A549 (cell line): ENCODE data around the gene NECTIN4. TPM values are rescaled to one million over a fixed set of nuclear protein-coding genes. Genes with fewer than 3 reads are reported as not detected.
A peak's percentile ranks its signal among the peaks of the same experiment; 100 is the strongest.

Experiments used
- ATAC-seq, 2 experiments: fragments of 200-7000 bp in 1 of 2; fragments of >200 bp in 1 of 2; cut with Nextera tagmentation in 1 of 2; cut with Tn5 transposase in 1 of 2; 3 replicates each; pipeline versions ENCODE4 v1.8.0 to v1.9.1; 2018 to 2020; ENCODE audit warnings: mild to moderate bottlenecking in 1 of 2, moderate library complexity in 1 of 2
- CTCF ChIA-PET: fragments of 300-600 bp; sonication (Branson Sonifier 250); formaldehyde crosslinking; extraction: SDS; loops from one replicate; lab custom pipeline; 2021; ENCODE audit warnings: antibody characterized with exemption, inconsistent platforms; lab: Yijun Ruan, JAX
- POLR2A ChIA-PET: fragments of 350-600 bp; formaldehyde crosslinking; extraction: SDS; loops from one replicate; lab custom pipeline; 2021; ENCODE audit warnings: antibody characterized with exemption, inconsistent platforms; lab: Yijun Ruan, JAX
- DNase-seq, 2 experiments: peaks; one replicate each; pipeline versions ENCODE4 v3.0.0 to v3.0.0-alpha.2; 2011 to 2016; ENCODE audit warnings: low read depth in 1 of 2, low spot score in 1 of 2
- FAIRE-seq: peaks from 2 replicates; lab custom pipeline; 2011; peaks lifted over from hg19 to GRCh38; lab: Jason Lieb, UNC
- H3K27ac ChIP-seq, 2 experiments: fragments of >200 bp; sonication (Bioruptor Twin); formaldehyde crosslinking; 3 replicates each; pipeline ENCODE4 v1.5.1; 2016 to 2017
- H3K4me1 ChIP-seq: fragments of >200 bp; sonication (Bioruptor Twin); formaldehyde crosslinking; 3 replicates; pipeline ENCODE4 v1.6.1; 2016
- H3K4me2 ChIP-seq: fragments of >200 bp; sonication (Bioruptor Twin); formaldehyde crosslinking; 3 replicates; pipeline ENCODE4 v1.6.1; 2016
- H3K4me3 ChIP-seq: fragments of >200 bp; sonication (Bioruptor Twin); formaldehyde crosslinking; 3 replicates; pipeline ENCODE4 v1.5.1; 2016
- H3K9me3 ChIP-seq: fragments of >200 bp; sonication (Bioruptor Twin); formaldehyde crosslinking; 3 replicates; pipeline ENCODE4 v1.6.1; 2016
- CBX8 ChIP-seq: fragments of 200-600 bp; sonication (generic); IDR thresholded peaks from 2 replicates; pipeline ENCODE4 v1.6.1; 2016
- CHD4 ChIP-seq: fragments of 200-600 bp; sonication (generic); IDR thresholded peaks from 2 replicates; pipeline ENCODE4 v1.6.1; 2016; ENCODE audit warnings: antibody characterized with exemption, mild to moderate bottlenecking, borderline replicate concordance
- ELK1 ChIP-seq: fragments of 150-350 bp; IDR thresholded peaks from 2 replicates; pipeline ENCODE4 v1.6.1; 2014; ENCODE audit warnings: low read depth, mild to moderate bottlenecking, low read length
- FOSL2 ChIP-seq, 2 experiments: fragments of 450-650 bp in 1 of 2; fragments of >200 bp in 1 of 2; sonication (Bioruptor Twin) in 1 of 2; formaldehyde crosslinking; IDR thresholded peaks; 2 replicates each; pipeline versions ENCODE4 v1.5.0 to v1.6.1; 2016 to 2020; ENCODE audit warnings: mild to moderate bottlenecking in 1 of 2, moderate library complexity in 1 of 2
- FOXS1 ChIP-seq: fragments of 250-450 bp; sonication (Bioruptor Pico); IDR thresholded peaks from 2 replicates; pipeline ENCODE4 v1.5.0; 2020; ENCODE audit warnings: mild to moderate bottlenecking, moderate library complexity
- GATA3 ChIP-seq: IDR thresholded peaks from 2 replicates; pipeline ENCODE4 v1.6.1; 2012; ENCODE audit warnings: borderline replicate concordance
- HDAC2 ChIP-seq: fragments of 200-600 bp; sonication (generic); IDR thresholded peaks from 2 replicates; pipeline ENCODE4 v1.6.1; 2016
- HOXA7 ChIP-seq: fragments of 250-450 bp; sonication (Bioruptor Pico); IDR thresholded peaks from 2 replicates; pipeline ENCODE4 v1.5.0; 2020; ENCODE audit warnings: mild to moderate bottlenecking, moderate library complexity
- HOXB5 ChIP-seq: fragments of 250-450 bp; sonication (Bioruptor Pico); IDR thresholded peaks from 2 replicates; pipeline ENCODE4 v1.5.0; 2020; ENCODE audit warnings: mild to moderate bottlenecking, moderate library complexity
- JUNB ChIP-seq: fragments of >200 bp; sonication (Bioruptor Twin); formaldehyde crosslinking; IDR thresholded peaks from 2 replicates; pipeline ENCODE4 v1.6.1; 2016
- MAZ ChIP-seq: fragments of 150-350 bp; IDR thresholded peaks from 2 replicates; pipeline ENCODE4 v1.6.1; 2014; ENCODE audit warnings: antibody characterized with exemption, low read depth, low read length, borderline replicate concordance
- NFE2L2 ChIP-seq: fragments of 150-350 bp; conservative IDR thresholded peaks from 2 replicates; pipeline ENCODE4 v1.6.1; 2014; ENCODE audit warnings: low read length
- NPAS2 ChIP-seq: fragments of 250-450 bp; sonication (Bioruptor Pico); IDR thresholded peaks from 2 replicates; pipeline ENCODE4 v1.8.0; 2022; ENCODE audit warnings: mild to moderate bottlenecking, moderate library complexity, borderline replicate concordance
- NR3C1 ChIP-seq: fragments of >200 bp; sonication (Bioruptor Twin); formaldehyde crosslinking; IDR thresholded peaks from 3 replicates; pipeline ENCODE4 v1.6.1; 2017
- PBX3 ChIP-seq: IDR thresholded peaks from 2 replicates; pipeline ENCODE4 v1.6.1; 2012
- RARB ChIP-seq: fragments of 250-450 bp; sonication (Bioruptor Pico); IDR thresholded peaks from 2 replicates; pipeline ENCODE4 v1.8.0; 2021; ENCODE audit warnings: mild to moderate bottlenecking, moderate library complexity
- RFX5 ChIP-seq: fragments of 450-650 bp; IDR thresholded peaks from 2 replicates; pipeline ENCODE4 v1.7.1; 2014; ENCODE audit warnings: antibody characterized with exemption, mild to moderate bottlenecking, moderate library complexity
- RNF2 ChIP-seq: fragments of 200-600 bp; sonication (generic); IDR thresholded peaks from 2 replicates; pipeline ENCODE4 v1.6.1; 2016; ENCODE audit warnings: low read depth, mild to moderate bottlenecking, antibody characterized with exemption, moderate library complexity, borderline replicate concordance
- SREBF2 ChIP-seq: fragments of 450-650 bp; IDR thresholded peaks from 2 replicates; pipeline ENCODE4 v1.6.1; 2014; ENCODE audit warnings: mild to moderate bottlenecking, moderate library complexity
- ZNF302 ChIP-seq: fragments of 250-450 bp; sonication (Bioruptor Pico); IDR thresholded peaks from 2 replicates; pipeline ENCODE4 v1.9.0; 2021; ENCODE audit warnings: inconsistent platforms, mild to moderate bottlenecking, moderate library complexity
- ZSCAN20 ChIP-seq: fragments of 250-450 bp; sonication (Bioruptor Pico); IDR thresholded peaks from 2 replicates; pipeline ENCODE4 v1.8.0; 2022; ENCODE audit warnings: mild to moderate bottlenecking, moderate library complexity
- WGBS: methylation state at CpG from one replicate; pipeline ENCODE4 v1.1.6; 2017; ENCODE audit errors: missing lambda C conversion rate; 5-methylcytosine and 5-hydroxymethylcytosine counted together
- polyA plus RNA-seq, 4 experiments: library from polyadenylated mRNA; depleted of rRNA in 3 of 4; stranded (reverse); fragments of >200 nt; fragmentation: RNase III in 1 of 4; extraction: RNeasy Plus Mini Kit Qiagen cat#74134 plus additional on column Dnase treatment in 1 of 4; gene quantifications; 2 replicates in 3 of 4; 3 replicates in 1 of 4; pipeline ENCODE4 v1.2.3, GENCODE V29; 2011 to 2017
- TF ChIP-seq, protein P1 (sequence below): fragments of 200-600 bp; sonication (generic); IDR thresholded peaks from 2 replicates; pipeline ENCODE4 v1.6.1; 2016; ENCODE audit warnings: antibody characterized with exemption, mild to moderate bottlenecking, moderate library complexity

Gene NECTIN4
- polyA plus RNA-seq, 2 of the 4 experiments (the other 2 are of a cell fraction), result 1.5 to 4.3 TPM

GRCh38 chr1:161061419-161061818 is 27.9 kb downstream of the NECTIN4 start:
- Histone ChIP-seq H3K9me3 (no peaks in the 10 kb centered on the region), H3K27ac (no peak overlapping the region), H3K4me3 (no peak overlapping the region)
- no peak for ATAC-seq
- ChIA-PET CTCF (interaction anchor here (0.6 to 4.8 kb wide), 7 partner anchors 10 to 125 kb away, joined by 3 to 35 read pairs (median 4); partner anchors contain the start of gene KLHDC9), POLR2A (no interaction called here)
- TF ChIP-seq NR3C1 (no peak), SREBF2 (no peak), HDAC2 (no peak), RARB (CRISPR knock-in tag) (no peak), ZSCAN20 (CRISPR knock-in tag) (no peak), CBX8 (no peak), RFX5 (no peak), NPAS2 (CRISPR knock-in tag) (no peak), HOXB5 (no peak), ELK1 (no peak), JUNB (no peak), FOXS1 (CRISPR knock-in tag) (no peak), MAZ (no peak), RNF2 (no peak), ZNF302 (CRISPR knock-in tag) (no peak), CHD4 (no peak), GATA3 (no peak), HOXA7 (no peak), NFE2L2 (no peak)
- TF ChIP-seq, protein P1, sequence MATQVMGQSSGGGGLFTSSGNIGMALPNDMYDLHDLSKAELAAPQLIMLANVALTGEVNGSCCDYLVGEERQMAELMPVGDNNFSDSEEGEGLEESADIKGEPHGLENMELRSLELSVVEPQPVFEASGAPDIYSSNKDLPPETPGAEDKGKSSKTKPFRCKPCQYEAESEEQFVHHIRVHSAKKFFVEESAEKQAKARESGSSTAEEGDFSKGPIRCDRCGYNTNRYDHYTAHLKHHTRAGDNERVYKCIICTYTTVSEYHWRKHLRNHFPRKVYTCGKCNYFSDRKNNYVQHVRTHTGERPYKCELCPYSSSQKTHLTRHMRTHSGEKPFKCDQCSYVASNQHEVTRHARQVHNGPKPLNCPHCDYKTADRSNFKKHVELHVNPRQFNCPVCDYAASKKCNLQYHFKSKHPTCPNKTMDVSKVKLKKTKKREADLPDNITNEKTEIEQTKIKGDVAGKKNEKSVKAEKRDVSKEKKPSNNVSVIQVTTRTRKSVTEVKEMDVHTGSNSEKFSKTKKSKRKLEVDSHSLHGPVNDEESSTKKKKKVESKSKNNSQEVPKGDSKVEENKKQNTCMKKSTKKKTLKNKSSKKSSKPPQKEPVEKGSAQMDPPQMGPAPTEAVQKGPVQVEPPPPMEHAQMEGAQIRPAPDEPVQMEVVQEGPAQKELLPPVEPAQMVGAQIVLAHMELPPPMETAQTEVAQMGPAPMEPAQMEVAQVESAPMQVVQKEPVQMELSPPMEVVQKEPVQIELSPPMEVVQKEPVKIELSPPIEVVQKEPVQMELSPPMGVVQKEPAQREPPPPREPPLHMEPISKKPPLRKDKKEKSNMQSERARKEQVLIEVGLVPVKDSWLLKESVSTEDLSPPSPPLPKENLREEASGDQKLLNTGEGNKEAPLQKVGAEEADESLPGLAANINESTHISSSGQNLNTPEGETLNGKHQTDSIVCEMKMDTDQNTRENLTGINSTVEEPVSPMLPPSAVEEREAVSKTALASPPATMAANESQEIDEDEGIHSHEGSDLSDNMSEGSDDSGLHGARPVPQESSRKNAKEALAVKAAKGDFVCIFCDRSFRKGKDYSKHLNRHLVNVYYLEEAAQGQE, result no peak
- TF ChIP-seq, all 56 proteins: peak for 0
- Histone ChIP-seq H3K4me1 (no peaks in the 10 kb centered on the region), H3K4me2 (no peak overlapping the region)
- WGBS, result 87% methylated on average over 4 of the region's 4 CpGs
- no peak for DNase-seq
- FAIRE-seq, result no peak

DNA sequence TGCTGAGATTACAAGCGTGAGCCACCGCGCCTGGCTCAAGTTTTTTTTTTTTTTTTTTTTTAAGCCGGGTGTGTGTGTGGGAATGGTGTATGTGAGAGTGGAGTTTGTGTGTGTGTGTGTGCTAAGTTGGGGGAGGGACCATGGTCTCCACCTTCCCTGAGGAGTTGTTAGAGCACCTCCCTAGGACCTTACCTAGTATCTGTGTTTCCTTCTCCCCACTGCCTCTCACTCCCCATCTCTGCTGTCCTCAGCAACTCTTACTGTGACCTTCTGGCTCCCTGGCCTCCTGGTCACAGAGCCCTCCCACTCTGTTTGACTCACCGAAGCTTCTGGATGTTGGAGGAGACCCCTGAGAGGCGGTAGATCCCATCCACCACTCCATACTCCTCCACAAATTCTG is 30.1 kb downstream of the NECTIN4 start:
- H3K9me3 ChIP-seq, result no peaks in the 10 kb centered on the region
- no peaks in the 10 kb centered on the region for H3K4me1 ChIP-seq
- no peak for DNase-seq
- FAIRE-seq, result no peak
- POLR2A ChIA-PET, result interaction anchor here (1.1 kb wide), 1 partner anchor 14 kb away, joined by 5 read pairs; the partner anchor contains the start of gene USF1
- no peak overlapping the region for H3K4me2 ChIP-seq
- no peak overlapping the region for H3K4me3 ChIP-seq
- 79% methylated on average over 6 of the region's 6 CpGs for WGBS
- H3K27ac ChIP-seq, result no peak overlapping the region
- TF ChIP-seq FOXS1 (CRISPR knock-in tag) (no peak), PBX3 (no peak), FOSL2 (IDR thresholded peaks at IDR 0.05) (no peak), FOSL2 (CRISPR knock-in tag; IDR thresholded peaks at IDR 0.05) (no peak), HOXA7 (no peak), RNF2 (no peak)
- CTCF ChIA-PET, result interaction anchor here (0.6 to 4.8 kb wide), 8 partner anchors 11 to 241 kb away, joined by 3 to 35 read pairs (median 3); partner anchors contain the start of genes KLHDC9 and USF1
- peak in 1 of 2 experiments; percentile 28; a peak in 1 of 6 replicates for ATAC-seq
